Fibroblast of lung (primary cell): ENCODE measurements around the gene CD47. TPM values are rescaled to one million over a fixed set of nuclear protein-coding genes. Genes with fewer than 3 reads are reported as not detected.

Experiments
- DNase-seq, 2 donors: peaks; one replicate each; pipeline versions ENCODE4 v3.0.0 to v3.0.0-alpha.2; 2010; ENCODE audit warnings: low read depth in 2 of 2
- H2AFZ ChIP-seq: 2 replicates; pipeline ENCODE4 v1.5.1; 2012; ENCODE audit warnings: low read length, control low read depth, inconsistent platforms
- H3K27ac ChIP-seq: 2 replicates; pipeline ENCODE4 v1.5.1; 2011; ENCODE audit warnings: low read length, control low read depth; ENCODE audit not compliant: insufficient read depth
- H3K27me3 ChIP-seq: 2 replicates; pipeline ENCODE4 v1.5.1; 2011; ENCODE audit warnings: mild to moderate bottlenecking, low read length; ENCODE audit not compliant: control insufficient read depth, insufficient read depth
- H3K36me3 ChIP-seq: 2 replicates; pipeline ENCODE4 v1.5.1; 2011; ENCODE audit warnings: low read length; ENCODE audit not compliant: control insufficient read depth, insufficient read depth
- H3K4me1 ChIP-seq: 2 replicates; pipeline ENCODE4 v1.5.1; 2011; ENCODE audit warnings: low read length; ENCODE audit not compliant: control insufficient read depth, insufficient read depth; ENCODE audit errors: extremely low read depth
- H3K4me2 ChIP-seq: 2 replicates; pipeline ENCODE4 v1.5.1; 2011; ENCODE audit warnings: low read length, control low read depth; ENCODE audit not compliant: insufficient read depth; ENCODE audit errors: extremely low read depth
- H3K4me3 ChIP-seq, 4 experiments: fragments of 200-600 bp in 1 of 4; sonication (generic) in 1 of 4; replicated peaks in 1 of 4; 2 replicates each; pipeline ENCODE4 v1.5.1; 2011 to 2016; ENCODE audit warnings: low read length in 4 of 4, low read depth in 3 of 4, mild to moderate bottlenecking in 3 of 4, control low read depth in 2 of 4, inconsistent platforms in 1 of 4, mixed read lengths in 1 of 4; ENCODE audit not compliant: insufficient read depth in 1 of 4; ENCODE audit errors: control extremely low read depth in 1 of 4
- H3K79me2 ChIP-seq: 2 replicates; pipeline ENCODE4 v1.5.1; 2012; ENCODE audit warnings: mild to moderate bottlenecking, low read length, inconsistent platforms; ENCODE audit not compliant: control insufficient read depth, insufficient read depth
- H3K9ac ChIP-seq: 2 replicates; pipeline ENCODE4 v1.5.1; 2011; ENCODE audit warnings: mild to moderate bottlenecking, low read length, control low read depth; ENCODE audit not compliant: insufficient read depth
- H3K9me3 ChIP-seq: 2 replicates; pipeline ENCODE4 v1.5.1; 2012; ENCODE audit warnings: low read depth, low read length; ENCODE audit not compliant: control insufficient read depth, insufficient read depth
- H4K20me1 ChIP-seq: 2 replicates; pipeline ENCODE4 v1.5.1; 2011; ENCODE audit warnings: low read length; ENCODE audit not compliant: control insufficient read depth, insufficient read depth; ENCODE audit errors: extremely low read depth
- CTCF ChIP-seq, 2 donors: IDR thresholded peaks in 1 of 2; conservative IDR thresholded peaks in 1 of 2; 1 replicate in 1 of 2; 2 replicates in 1 of 2; pipeline ENCODE4 v1.5.1; 2011 to 2012; ENCODE audit warnings: low read length in 2 of 2, control low read depth in 1 of 2, inconsistent platforms in 1 of 2, low read depth in 1 of 2, mild to moderate bottlenecking in 1 of 2
- EZH2 ChIP-seq: IDR thresholded peaks from 2 replicates; pipeline ENCODE4 v1.5.1; 2012; ENCODE audit warnings: low read length, control low read depth, mild to moderate bottlenecking; ENCODE audit errors: missing control alignments
- polyA minus RNA-seq: library from RNA; depleted of rRNA, polyadenylated mRNA; stranded (reverse); fragments of >200 nt; gene quantifications from 2 replicates; pipeline ENCODE4 v1.2.3, GENCODE V29; 2011; ENCODE audit warnings: low replicate concordance
- polyA plus RNA-seq, 2 donors: library from polyadenylated mRNA; depleted of rRNA in 1 of 2; stranded (reverse) in 1 of 2; unstranded in 1 of 2; fragments of >200 nt; gene quantifications; 2 replicates each; pipeline ENCODE4 v1.2.1, GENCODE V29; 2011 to 2012; ENCODE audit warnings: missing spikeins in 1 of 2
- total RNA-seq: library from RNA; depleted of rRNA; stranded (reverse); fragments of >200 nt; gene quantifications from 2 replicates; pipeline ENCODE4 v1.2.1, GENCODE V29; 2014

The CD47 gene
- 54.7 and 72.0 TPM in 2 replicates for total RNA-seq
- polyA plus RNA-seq: 91.7 and 96.2 TPM in 2 replicates
- polyA plus RNA-seq (2012): 63.4 and 74.1 TPM in 2 replicates
- 18.0 and 43.0 TPM in 2 replicates for polyA minus RNA-seq

DNA sequence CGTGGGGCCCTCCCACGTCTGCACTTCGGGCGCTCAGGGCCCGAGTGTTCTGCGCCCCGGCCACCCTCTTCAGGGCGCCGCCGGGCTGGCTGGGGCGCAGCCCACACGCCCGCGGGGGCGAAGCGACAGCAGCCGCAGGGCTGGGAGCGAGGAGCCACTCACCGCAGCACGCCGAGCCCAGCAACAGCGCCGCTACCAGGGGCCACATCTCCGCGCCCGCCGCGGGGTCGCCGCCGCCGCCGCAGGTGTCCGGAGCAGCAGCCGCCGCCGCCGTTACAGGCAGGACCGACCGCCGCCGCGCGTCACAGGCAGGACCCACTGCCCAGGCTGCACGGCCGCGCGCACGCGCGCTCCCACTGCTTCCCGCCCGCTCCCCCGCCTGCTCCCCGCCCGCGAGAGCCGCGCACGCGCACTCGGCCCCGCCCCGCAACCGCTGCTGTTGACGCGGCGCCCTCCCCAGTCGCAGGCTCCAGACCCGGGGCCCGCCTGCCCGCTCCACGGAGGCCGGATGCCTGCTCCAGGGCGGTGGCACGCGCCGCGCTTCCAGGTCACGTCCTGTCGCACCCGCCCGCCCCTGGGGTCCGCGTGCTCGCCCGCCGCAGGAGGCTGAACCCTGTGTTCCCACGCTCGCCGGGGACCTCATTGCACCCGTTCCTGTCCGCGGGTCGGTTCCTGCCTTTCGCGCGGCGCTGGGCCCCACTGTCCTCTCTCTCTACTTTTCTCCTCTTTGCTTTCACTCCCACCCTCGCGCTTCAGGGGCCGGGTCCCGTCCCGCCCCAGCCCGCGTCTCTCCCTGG is at the start of gene CD47:
Gene CD47 (minus strand): TSS at position 331 of the 797 bp plus-strand sequence. CDS start 123 bp downstream, at position 208.
- DNase-seq: peak; percentile 86 to 88
- Histone ChIP-seq H3K27ac (peak within 1 kb of the TSS; percentile 92), H3K27me3 (no peaks in the 10 kb centered on the region), H4K20me1 (no peaks in the 10 kb centered on the region), H3K4me1 (peaks cover 3% of the 10 kb centered on the region), H3K36me3 (no peaks in the 10 kb centered on the region), H3K9ac (peak within 1 kb of the TSS; percentile 94), H3K9me3 (no peaks in the 10 kb centered on the region), H3K79me2 (peaks cover 47% of the 10 kb centered on the region), H3K4me2 (peak within 1 kb of the TSS; percentile 93), H2AFZ (peak within 1 kb of the TSS; percentile 93), H3K4me3 (peak within 1 kb of the TSS; percentile 87 to 97 (median 94))
- TF ChIP-seq CTCF (conservative IDR thresholded peaks at IDR 0.05 in 1 of 2, IDR thresholded peaks at IDR 0.05 in 1 of 2; ENCODE audit: low read depth in 1 of 2, low read length in 2 of 2) (no peak), EZH2 (no peak)

GRCh38 chr3:108137460-108137814 is 46.6 kb upstream of the CD47 start:
- Histone ChIP-seq H3K9ac (no peak overlapping the region), H3K79me2 (no peaks in the 10 kb centered on the region), H2AFZ (no peak overlapping the region), H3K4me3 (no peak overlapping the region), H3K4me1 (peaks cover 2% of the 10 kb centered on the region), H3K27me3 (no peaks in the 10 kb centered on the region), H3K4me2 (no peak overlapping the region), H3K27ac (no peak overlapping the region), H3K9me3 (no peaks in the 10 kb centered on the region), H4K20me1 (no peaks in the 10 kb centered on the region), H3K36me3 (no peaks in the 10 kb centered on the region)
- TF ChIP-seq CTCF (conservative IDR thresholded peaks at IDR 0.05 in 1 of 2, IDR thresholded peaks at IDR 0.05 in 1 of 2; ENCODE audit: low read depth in 1 of 2, low read length in 2 of 2) (no peak), EZH2 (no peak)
- no peak for DNase-seq

DNA sequence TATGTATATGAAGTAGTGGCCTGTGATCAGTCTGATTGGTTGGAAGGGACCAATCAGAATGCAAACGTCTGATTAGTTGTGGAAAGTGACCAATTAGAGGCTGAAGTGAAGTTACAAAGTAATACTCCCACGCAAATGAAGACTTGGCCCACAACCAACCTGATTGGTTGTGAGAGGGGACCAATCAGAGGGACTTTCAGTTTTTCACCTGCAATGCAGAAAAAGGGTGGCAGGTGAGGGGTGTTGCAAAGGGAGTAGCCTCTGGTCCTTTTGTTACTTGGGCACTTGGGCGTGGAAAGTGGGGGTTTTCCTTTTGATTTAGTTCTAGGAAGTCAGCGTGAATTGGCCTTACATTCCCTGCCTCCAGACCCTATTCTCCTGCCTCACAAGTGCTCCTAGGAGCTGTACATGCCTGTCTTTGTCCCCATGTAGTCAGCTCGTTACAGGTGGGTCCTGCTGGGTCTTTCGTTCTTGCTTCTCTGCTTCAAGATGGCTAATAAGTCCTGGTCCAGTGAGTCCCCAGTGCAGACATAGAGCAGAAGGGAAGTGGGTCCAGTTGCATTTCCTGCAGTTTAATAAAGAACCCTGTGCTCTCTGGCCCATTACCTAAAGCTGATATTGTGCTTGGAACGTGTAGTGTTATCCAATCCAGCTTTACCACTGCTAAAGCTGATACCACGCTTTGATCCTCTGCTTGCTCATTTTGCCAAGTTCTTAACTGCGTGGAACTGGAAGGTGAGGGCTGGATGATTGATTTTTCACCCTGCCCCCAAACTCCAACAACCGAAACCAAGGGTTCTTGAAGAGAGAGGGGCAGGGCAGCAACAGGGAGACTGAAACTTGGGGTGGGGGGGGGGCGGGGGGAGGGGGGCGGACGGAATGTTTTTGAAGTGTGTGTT is 46.0 kb upstream of the CD47 start:
- no peak for TF ChIP-seq CTCF (conservative IDR thresholded peaks at IDR 0.05 in 1 of 2, IDR thresholded peaks at IDR 0.05 in 1 of 2; ENCODE audit: low read depth in 1 of 2, low read length in 2 of 2)
- no peak for TF ChIP-seq EZH2
- Histone ChIP-seq H3K4me2 (no peak overlapping the region), H3K4me1 (peaks cover 2% of the 10 kb centered on the region), H3K27ac (no peak overlapping the region), H3K79me2 (no peaks in the 10 kb centered on the region), H3K36me3 (no peaks in the 10 kb centered on the region), H3K9ac (no peak overlapping the region), H4K20me1 (no peaks in the 10 kb centered on the region), H3K27me3 (no peaks in the 10 kb centered on the region), H3K9me3 (no peaks in the 10 kb centered on the region), H3K4me3 (no peak overlapping the region), H2AFZ (no peak overlapping the region)
- DNase-seq: no peak
